NB4 (cell line): Measurements from ENCODE around the gene IFNLR1.

ENCODE experiments used
- DNase-seq: peaks from one replicate; pipeline ENCODE4 v3.0.0; 2010; ENCODE audit warnings: low read depth
- H3K4me3 ChIP-seq: one replicate; pipeline ENCODE4 v1.5.1; 2011; ENCODE audit warnings: mild to moderate bottlenecking, low read depth, low read length, moderate library complexity
- MYC ChIP-seq: IDR thresholded peaks from 2 replicates; pipeline ENCODE4 v1.6.1; 2011; ENCODE audit warnings: low read depth, low read length
- POLR2A ChIP-seq: IDR thresholded peaks from 2 replicates; pipeline ENCODE4 v1.6.1; 2011; ENCODE audit warnings: mild to moderate bottlenecking; ENCODE audit not compliant: insufficient read length; ENCODE audit errors: extremely low read depth
- TF ChIP-seq, protein P1 (sequence below): IDR thresholded peaks from one replicate; pipeline ENCODE4 v1.5.1; 2012; ENCODE audit warnings: low read depth, low read length
- TF ChIP-seq, protein P2 (sequence below): IDR thresholded peaks from 2 replicates; pipeline ENCODE4 v1.6.1; 2011; ENCODE audit warnings: low read depth, low read length

The IFNLR1 gene

DNA sequence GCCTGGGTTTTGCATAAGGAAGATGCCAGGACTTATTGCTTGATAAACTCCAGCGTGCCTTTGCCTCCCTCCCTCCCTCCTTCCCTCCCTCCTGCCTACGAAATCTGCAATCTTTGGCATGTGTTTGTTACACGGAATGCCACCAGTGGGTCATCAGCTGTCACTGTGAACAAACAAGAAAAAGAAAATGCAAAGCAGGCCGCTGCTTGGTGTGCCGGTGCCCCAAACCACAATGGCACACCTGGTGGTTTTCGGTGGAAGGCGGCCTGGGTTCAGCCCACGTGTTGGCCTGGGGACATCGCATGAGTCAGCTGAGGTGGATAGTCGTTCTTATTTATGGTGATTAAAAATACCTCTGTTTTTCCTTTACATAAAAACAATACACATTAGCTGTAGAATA lies 16.3 kb upstream of the IFNLR1 start:
- DNase-seq = no peak
- no peak overlapping the region for H3K4me3 ChIP-seq
- TF ChIP-seq, protein P1, sequence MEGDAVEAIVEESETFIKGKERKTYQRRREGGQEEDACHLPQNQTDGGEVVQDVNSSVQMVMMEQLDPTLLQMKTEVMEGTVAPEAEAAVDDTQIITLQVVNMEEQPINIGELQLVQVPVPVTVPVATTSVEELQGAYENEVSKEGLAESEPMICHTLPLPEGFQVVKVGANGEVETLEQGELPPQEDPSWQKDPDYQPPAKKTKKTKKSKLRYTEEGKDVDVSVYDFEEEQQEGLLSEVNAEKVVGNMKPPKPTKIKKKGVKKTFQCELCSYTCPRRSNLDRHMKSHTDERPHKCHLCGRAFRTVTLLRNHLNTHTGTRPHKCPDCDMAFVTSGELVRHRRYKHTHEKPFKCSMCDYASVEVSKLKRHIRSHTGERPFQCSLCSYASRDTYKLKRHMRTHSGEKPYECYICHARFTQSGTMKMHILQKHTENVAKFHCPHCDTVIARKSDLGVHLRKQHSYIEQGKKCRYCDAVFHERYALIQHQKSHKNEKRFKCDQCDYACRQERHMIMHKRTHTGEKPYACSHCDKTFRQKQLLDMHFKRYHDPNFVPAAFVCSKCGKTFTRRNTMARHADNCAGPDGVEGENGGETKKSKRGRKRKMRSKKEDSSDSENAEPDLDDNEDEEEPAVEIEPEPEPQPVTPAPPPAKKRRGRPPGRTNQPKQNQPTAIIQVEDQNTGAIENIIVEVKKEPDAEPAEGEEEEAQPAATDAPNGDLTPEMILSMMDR = no peak
- TF ChIP-seq MYC = no peak

DNA sequence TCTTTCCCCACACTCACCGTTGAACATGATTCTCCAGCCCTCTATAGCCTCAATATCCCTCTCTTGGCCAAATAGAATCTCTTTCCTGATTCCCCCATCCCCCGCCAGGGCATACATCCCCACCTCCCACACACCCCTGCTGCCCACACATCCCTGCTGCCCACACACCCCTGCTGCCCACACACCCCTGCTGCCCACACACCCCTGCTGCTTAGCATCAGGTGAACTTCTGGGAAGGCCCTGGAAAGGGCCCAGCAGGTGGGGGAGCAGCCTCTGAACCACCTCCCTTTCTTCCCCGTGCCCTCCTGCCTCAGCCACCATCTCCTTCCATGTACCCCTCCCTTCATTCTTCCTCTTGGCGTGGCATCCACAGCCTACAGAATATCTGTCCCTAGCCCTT lies 15.9 kb upstream of the IFNLR1 start:
- no peak overlapping the region for H3K4me3 ChIP-seq
- DNase-seq = no peak
- TF ChIP-seq POLR2A = no peak
- TF ChIP-seq, protein P1 = no peak
- TF ChIP-seq, protein P2, sequence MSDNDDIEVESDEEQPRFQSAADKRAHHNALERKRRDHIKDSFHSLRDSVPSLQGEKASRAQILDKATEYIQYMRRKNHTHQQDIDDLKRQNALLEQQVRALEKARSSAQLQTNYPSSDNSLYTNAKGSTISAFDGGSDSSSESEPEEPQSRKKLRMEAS = no peak
- TF ChIP-seq MYC = no peak

DNA sequence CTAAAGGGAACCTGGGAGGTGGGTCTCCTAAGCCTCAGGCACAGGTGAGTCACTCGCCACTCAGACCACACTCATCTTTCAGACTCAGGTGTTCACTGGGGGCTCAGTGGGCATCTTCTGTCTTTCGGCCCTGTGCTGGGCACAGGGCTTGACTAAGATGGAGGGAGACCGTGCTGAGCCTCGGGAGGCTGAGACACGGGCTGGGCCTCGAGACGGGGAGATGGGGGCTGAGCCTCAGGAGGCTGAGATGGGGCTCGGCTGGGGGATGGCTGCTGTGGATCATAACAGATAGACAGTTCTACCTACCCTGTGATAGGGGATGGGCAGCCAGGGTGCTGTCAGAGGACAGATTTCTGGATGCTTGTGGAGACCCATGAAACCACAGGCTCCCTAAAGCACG lies 15.5 kb upstream of the IFNLR1 start:
- H3K4me3 ChIP-seq = no peak overlapping the region
- no peak for TF ChIP-seq POLR2A
- TF ChIP-seq, protein P1 = no peak
- TF ChIP-seq MYC = no peak
- TF ChIP-seq, protein P2 = no peak
- DNase-seq = no peak

DNA sequence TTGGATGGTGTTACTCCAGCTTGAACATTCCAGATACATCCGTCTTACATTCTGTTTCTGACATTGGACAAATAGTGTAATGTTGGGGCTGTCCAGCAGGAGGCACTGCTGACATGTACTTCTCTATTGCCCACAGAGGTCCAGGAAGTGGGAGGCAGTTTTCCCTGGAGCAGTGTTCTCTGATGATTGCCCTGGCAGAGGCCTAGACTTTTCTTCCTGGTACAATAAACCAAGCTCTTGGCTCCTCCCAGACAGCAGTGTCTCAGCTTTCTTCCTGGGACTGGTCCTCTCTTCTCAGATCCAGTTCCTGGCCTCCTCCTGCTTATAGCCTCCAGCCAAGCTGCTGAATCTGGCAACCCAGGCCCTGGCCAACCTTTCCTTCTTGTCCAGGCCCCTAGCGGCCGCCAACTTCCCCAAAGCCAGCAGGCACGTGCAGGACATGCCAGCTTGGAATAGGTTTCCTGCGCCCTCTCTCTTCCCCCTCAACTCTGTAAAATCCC lies 14.9 kb upstream of the IFNLR1 start:
- TF ChIP-seq POLR2A (no peak), MYC (no peak)
- TF ChIP-seq, protein P1 = peak; percentile 72
- TF ChIP-seq, protein P2 = no peak
- H3K4me3 ChIP-seq = no peak overlapping the region
- peak; percentile 67 for DNase-seq

DNA sequence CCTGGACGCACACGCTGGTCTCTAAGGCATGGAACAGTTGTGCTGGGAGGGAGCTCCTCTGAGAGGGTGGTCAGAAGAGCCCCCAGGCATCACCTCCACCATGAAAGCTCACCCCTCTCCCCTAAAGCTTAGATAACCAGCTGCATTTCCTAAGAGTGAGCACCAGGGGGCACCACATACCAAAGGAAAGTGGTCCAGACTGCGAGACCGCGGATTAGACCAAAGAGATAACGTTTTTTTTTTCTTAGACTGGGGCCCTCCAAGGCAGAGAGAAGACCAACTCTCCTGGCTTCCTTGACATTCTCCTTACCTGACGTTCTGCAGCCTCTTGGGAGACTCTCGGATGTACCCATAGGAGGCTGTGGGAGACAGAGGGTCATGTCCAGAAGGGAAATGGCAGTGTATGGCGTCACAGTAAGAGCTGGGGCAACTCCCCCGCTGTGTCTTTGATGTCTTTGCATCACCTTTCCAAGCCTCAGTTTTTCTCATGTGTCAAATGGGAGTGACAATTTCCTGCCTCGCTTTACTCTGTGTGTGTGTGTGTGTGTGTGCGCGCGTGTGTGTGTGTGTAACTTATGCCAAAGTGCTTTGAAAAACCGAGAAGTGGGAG lies 12.3 kb upstream of the IFNLR1 start:
- no peak overlapping the region for H3K4me3 ChIP-seq
- DNase-seq = peak; percentile 70
- peak; percentile 25; the same call in 1 of the 2 replicates for TF ChIP-seq MYC
- TF ChIP-seq POLR2A = no peak
- TF ChIP-seq, protein P2 = 0 out of 2 replicates have a peak, but pooled peaks have one; percentile 25
- TF ChIP-seq, protein P1 = peak; percentile 80

DNA sequence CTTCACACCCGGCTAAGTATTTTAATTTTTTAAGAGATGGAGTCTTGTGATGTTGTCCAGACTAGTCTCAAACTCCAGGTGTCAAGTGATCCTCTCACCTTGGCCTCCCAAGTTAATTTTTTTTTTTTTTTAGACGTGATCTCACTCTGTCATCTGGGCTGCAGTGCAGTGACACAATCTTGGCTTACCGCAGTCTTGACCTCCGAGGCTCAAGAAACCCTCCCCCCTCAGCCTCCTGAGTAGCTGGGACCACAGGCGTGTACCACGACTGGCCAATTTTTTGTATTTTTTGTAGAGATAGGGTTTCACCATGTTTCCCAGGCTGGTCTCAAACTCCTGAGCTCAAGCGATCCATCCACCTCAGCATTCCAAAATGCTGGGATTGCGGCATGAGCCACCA lies 11.7 kb upstream of the IFNLR1 start:
- no peak overlapping the region for H3K4me3 ChIP-seq
- TF ChIP-seq, protein P2 = no peak
- TF ChIP-seq MYC (no peak), POLR2A (no peak)
- TF ChIP-seq, protein P1 = no peak
- peak; percentile 28 for DNase-seq
